ENCODE data around the gene ZC3H4.
"Not testable (repeated sequence)": the region's sequence is repeated elsewhere in the genome, so short reads cannot be mapped to it uniquely, and the experiment has no call there.

The ZC3H4 gene

GRCh38 chr19:47151627-47152026 is 38.1 kb upstream of the ZC3H4 start:
- no peak for DNase-seq (ENCODE audit: insufficient read length)
- TF ChIP-seq POLR2AphosphoS5 (IDR thresholded peaks at IDR 0.05; ENCODE audit: low read depth, low read length) (no peak), TAF1 (IDR thresholded peaks at IDR 0.05; ENCODE audit: borderline replicate concordance, low read depth, low read length) (no peak), POLR2A (IDR thresholded peaks at IDR 0.05; ENCODE audit: low read depth, low read length) (no peak)
- no peak for FAIRE-seq

DNA sequence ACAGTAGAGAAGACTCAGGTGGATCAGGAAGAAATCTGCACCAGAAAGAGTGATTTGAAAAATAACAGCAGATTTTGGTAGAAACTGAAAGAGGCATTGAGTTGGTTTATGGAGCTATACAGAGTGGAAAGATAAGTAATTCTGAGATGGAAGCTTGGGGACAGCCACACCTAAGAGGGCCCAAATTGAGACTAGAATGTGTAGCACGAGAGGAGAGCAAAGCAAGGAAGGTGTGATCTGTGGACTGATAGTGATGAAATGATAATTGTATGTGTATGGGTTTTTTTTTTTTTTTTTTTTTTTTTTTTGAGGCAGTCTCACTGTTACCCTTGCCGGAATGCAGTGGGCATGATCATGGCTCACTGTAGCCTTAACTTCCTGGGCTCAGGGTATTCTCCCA is 33.3 kb upstream of the ZC3H4 start:
- TF ChIP-seq POLR2AphosphoS5 (IDR thresholded peaks at IDR 0.05; ENCODE audit: low read depth, low read length) (no peak), TAF1 (IDR thresholded peaks at IDR 0.05; ENCODE audit: borderline replicate concordance, low read depth, low read length) (no peak), POLR2A (IDR thresholded peaks at IDR 0.05; ENCODE audit: low read depth, low read length) (no peak)
- FAIRE-seq: no peak
- DNase-seq (ENCODE audit: insufficient read length): no peak

DNA sequence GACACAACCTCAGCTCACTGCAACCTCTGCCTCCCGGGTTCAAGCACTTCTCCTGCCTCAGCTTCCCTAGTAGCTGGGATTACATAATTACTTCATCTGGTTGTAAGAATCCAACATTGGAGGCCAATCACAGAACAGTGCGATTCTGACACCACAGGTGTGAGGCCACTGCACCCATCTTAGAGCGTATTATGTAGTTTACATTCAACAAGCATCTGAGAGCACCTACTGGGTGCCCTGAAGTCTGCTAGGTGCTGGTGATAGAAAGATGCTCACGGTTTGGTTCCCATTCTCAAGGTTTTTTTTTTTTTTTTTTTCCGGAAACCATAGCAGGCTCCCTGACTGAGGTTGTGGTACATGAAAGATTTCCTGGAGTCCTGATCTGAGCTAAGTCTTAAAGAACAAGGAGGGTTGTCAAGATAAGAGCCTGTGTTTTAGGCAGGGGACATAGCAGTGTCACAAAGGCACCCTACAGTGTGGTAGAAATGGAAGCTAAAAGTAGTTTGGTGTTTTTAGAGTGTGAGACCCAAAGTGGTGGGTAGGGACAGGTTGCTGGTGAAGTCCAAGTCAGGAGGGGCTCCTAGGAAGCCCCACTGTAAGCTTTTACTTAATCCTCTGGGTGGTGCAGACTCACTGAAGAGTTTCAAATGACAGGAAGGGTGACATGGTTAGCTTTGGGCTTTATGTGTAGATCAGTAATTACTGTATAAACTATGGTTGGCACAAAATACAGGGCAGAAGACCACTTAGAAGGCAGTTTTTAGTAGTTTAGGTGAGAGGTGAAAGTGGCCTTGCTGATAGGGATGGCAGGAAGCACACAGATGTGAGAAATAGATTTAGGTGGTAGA is 32.3 kb upstream of the ZC3H4 start:
- TF ChIP-seq POLR2A (IDR thresholded peaks at IDR 0.05; ENCODE audit: low read depth, low read length): no peak
- TF ChIP-seq POLR2AphosphoS5 (IDR thresholded peaks at IDR 0.05; ENCODE audit: low read depth, low read length): 0 out of 2 replicates have a peak, but pooled peaks have one; percentile 15
- TF ChIP-seq TAF1 (IDR thresholded peaks at IDR 0.05; ENCODE audit: borderline replicate concordance, low read depth, low read length): no peak
- DNase-seq (ENCODE audit: insufficient read length) (no peak), FAIRE-seq (no peak)

GRCh38 chr19:47144630-47145029 is 31.1 kb upstream of the ZC3H4 start:
- TF ChIP-seq POLR2A (IDR thresholded peaks at IDR 0.05; ENCODE audit: low read depth, low read length) (no peak), POLR2AphosphoS5 (IDR thresholded peaks at IDR 0.05; ENCODE audit: low read depth, low read length) (no peak)
- no peak for FAIRE-seq
- no peak for DNase-seq (ENCODE audit: insufficient read length)

- FAIRE-seq (no peak), DNase-seq (ENCODE audit: insufficient read length) (no peak)
- no peak for TF ChIP-seq TAF1 (IDR thresholded peaks at IDR 0.05; ENCODE audit: borderline replicate concordance, low read depth, low read length)
- no peak for TF ChIP-seq POLR2AphosphoS5 (IDR thresholded peaks at IDR 0.05; ENCODE audit: low read depth, low read length)
- no peak for TF ChIP-seq POLR2A (IDR thresholded peaks at IDR 0.05; ENCODE audit: low read depth, low read length)
Observed at GRCh38 chr19:47143322-47144073, 29.9 kb upstream of the ZC3H4 start.

DNA sequence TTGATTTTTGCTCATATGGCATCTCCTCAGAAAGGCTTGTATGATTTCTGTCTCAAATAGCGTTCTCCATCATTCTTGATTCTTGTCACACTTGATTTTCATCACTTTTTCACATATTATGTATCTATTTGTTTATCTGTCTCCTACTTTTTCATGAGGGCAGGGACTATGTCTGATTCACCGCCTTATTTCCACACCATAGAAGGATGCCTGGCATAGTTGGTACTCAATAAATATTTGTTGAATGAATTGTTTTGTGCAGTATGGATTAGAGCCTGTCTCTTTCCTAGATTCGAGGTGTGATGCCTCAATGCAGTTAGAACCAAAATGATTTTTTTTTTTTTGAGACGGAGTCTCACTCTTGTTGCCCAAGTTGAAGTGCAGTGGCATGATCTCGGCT is 29.2 kb upstream of the ZC3H4 start:
- DNase-seq (ENCODE audit: insufficient read length) (no peak), FAIRE-seq (no peak)
- TF ChIP-seq TAF1 (IDR thresholded peaks at IDR 0.05; ENCODE audit: borderline replicate concordance, low read depth, low read length): no peak
- no peak for TF ChIP-seq POLR2AphosphoS5 (IDR thresholded peaks at IDR 0.05; ENCODE audit: low read depth, low read length)
- TF ChIP-seq POLR2A (IDR thresholded peaks at IDR 0.05; ENCODE audit: low read depth, low read length): no peak

DNA sequence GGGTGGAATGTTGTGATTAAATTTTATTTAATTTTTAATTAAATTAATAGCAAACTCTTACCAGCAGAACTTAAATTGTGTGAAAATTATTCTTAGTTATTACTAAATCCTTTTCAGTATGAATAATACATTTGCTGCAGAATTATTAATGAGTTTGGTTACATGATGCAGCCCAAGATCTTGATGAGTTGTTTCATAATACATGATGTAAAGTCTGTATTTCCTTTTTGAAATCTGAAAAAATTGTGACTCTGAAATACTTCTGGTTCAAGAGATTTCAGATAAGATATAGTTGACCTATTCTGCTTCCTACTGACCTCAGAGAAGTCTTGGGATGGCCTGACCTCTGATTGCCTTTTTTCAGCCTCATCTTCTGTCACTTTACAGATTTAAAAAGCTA is 28.1 kb upstream of the ZC3H4 start:
- no peak for FAIRE-seq
- no peak for TF ChIP-seq POLR2A (IDR thresholded peaks at IDR 0.05; ENCODE audit: low read depth, low read length)
- no peak for TF ChIP-seq POLR2AphosphoS5 (IDR thresholded peaks at IDR 0.05; ENCODE audit: low read depth, low read length)
- no peak for TF ChIP-seq TAF1 (IDR thresholded peaks at IDR 0.05; ENCODE audit: borderline replicate concordance, low read depth, low read length)

GRCh38 chr19:47141252-47141651 is 27.7 kb upstream of the ZC3H4 start:
- DNase-seq (ENCODE audit: insufficient read length); FAIRE-seq: not testable (repeated sequence)

More for the DNA sequence above, 28.1 kb upstream of the ZC3H4 start:
- no peak for DNase-seq (ENCODE audit: insufficient read length)

GRCh38 chr19:47135156-47135555 is 21.6 kb upstream of the ZC3H4 start:
- TF ChIP-seq POLR2A (IDR thresholded peaks at IDR 0.05; ENCODE audit: low read depth, low read length) (no peak), TAF1 (IDR thresholded peaks at IDR 0.05; ENCODE audit: borderline replicate concordance, low read depth, low read length) (no peak), POLR2AphosphoS5 (IDR thresholded peaks at IDR 0.05; ENCODE audit: low read depth, low read length) (no peak)
- FAIRE-seq: no peak
- no peak for DNase-seq (ENCODE audit: insufficient read length)

DNA sequence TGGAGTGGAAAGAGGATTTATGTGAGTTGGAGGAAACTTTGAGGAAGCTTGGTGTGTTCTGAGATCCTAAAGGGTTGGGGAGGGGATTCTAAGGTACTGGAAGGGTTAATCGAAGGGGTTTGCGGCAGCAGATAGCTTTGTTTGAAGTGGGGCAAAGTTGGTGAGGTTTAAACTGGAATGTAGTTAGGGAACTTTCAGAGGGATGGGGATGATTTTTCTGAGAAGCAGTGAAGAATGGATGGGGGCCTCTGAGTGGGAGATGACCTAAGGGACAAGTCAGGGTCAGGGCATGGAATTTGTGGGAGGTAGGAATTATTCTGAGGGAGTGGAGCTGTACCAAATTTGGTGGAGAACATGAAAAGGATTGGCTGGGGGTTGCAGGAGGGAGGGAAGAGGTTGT is 21.0 kb upstream of the ZC3H4 start:
- FAIRE-seq (no peak), DNase-seq (ENCODE audit: insufficient read length) (no peak)
- TF ChIP-seq POLR2A (IDR thresholded peaks at IDR 0.05; ENCODE audit: low read depth, low read length) (no peak), POLR2AphosphoS5 (IDR thresholded peaks at IDR 0.05; ENCODE audit: low read depth, low read length) (no peak), TAF1 (IDR thresholded peaks at IDR 0.05; ENCODE audit: borderline replicate concordance, low read depth, low read length) (no peak)

DNA sequence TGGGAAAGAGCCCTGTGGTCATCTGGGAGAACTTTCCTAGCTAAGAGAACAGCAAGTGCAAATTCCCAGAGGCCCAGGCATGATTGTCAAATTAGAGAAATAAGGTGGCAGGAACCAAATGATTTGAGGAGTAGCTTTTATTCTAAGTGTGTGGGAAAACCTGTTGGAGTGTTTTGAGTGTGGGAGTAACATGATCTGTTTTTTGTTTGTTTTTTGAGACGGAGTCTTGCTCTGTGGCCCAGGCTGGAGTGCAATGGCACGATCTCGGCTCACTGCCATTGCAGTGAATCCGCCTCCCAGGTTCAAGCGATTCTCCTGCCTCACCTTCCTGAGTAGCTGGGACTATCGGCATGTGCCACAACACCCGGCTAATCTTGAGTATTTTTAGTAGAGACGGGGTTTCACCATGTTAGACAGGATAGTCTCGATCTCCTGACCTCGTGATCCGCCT is 19.5 kb upstream of the ZC3H4 start:
- TF ChIP-seq POLR2AphosphoS5 (IDR thresholded peaks at IDR 0.05; ENCODE audit: low read depth, low read length) (no peak), TAF1 (IDR thresholded peaks at IDR 0.05; ENCODE audit: borderline replicate concordance, low read depth, low read length) (no peak), POLR2A (IDR thresholded peaks at IDR 0.05; ENCODE audit: low read depth, low read length) (no peak)
- DNase-seq (ENCODE audit: insufficient read length) (no peak), FAIRE-seq (no peak)
